Hippocampal formation (tissue), 2 donors: ENCODE measurements around the gene OR56A3.
"Not testable (repeated sequence)": the region's sequence is repeated elsewhere in the genome, so short reads cannot be mapped to it uniquely, and the experiment has no call there.

ENCODE experiments used
- DNase-seq, 2 donors: peaks; one replicate each; lab custom pipeline; 2025; lab: John Stamatoyannopoulos, UW

OR56A3 gene, protein sequence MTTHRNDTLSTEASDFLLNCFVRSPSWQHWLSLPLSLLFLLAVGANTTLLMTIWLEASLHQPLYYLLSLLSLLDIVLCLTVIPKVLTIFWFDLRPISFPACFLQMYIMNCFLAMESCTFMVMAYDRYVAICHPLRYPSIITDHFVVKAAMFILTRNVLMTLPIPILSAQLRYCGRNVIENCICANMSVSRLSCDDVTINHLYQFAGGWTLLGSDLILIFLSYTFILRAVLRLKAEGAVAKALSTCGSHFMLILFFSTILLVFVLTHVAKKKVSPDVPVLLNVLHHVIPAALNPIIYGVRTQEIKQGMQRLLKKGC

DNA sequence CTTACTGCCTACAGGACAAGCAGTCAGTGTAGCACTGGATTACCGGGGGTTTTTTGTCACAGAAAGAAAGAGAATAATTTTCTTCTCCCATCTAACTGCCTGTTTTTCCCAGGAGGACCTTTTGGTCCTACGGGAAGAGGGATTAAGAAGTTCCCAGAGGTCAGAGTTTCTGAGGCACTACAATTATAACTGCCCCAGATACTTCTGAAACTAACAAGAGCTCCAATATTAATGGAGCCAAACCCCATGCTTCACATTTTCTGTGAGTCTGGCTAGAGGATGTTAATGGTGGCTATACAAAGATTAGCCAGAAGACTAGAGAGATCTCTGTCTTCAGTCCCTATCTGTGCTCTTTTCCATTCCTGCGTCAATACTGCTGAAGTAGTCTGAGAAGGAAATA, at the start of gene OR56A3:
TSS of gene OR56A3 (plus strand) at position 301 of the 400 bp plus-strand sequence. CDS start 5,096 bp downstream, outside the sequence.
- no peak for DNase-seq

DNA sequence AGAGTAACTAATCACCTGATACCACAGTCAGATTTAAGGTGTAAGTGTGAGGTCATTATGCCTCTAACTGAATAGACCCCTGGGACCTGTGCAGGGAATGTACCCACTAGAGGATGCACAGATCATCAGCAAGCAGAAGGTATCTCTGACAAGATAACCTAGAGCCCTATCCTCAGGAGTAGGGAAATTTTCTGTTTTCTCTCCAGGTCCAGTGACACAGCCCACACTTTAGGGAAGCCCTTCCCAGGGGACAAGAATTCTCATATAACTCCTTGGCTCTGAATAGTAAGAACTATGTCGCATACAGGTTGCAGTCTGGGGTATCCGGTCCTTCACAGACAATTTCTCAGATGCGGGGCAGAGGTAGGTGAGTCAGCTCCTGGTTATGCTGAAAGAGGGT, 49.1 kb upstream of the OR56A3 start, which contains the start of gene OR52E5:
TSS of gene OR52E5 (plus strand) at position 301 of the 400 bp plus-strand sequence. CDS start 7,569 bp downstream, outside the sequence.
- DNase-seq: no peak

DNA sequence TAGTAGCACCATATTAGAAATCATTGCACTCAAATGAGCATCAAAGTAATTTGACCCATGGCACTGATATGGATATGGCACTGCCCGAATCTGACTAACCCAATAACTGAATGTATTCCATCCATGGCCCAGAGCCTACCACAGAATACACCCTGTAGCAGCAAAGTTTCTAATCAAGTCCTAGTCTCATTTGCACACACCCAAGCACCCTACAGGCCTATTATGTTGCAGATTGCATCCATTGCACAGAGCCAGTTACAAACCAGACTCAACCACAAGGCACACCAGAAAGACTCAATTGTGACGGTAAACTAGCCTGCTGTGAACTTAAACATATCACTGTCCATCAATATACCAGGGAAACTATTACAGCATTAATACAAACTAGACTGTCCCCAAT, 42.5 kb upstream of the OR56A3 start:
- no peak for DNase-seq

DNA sequence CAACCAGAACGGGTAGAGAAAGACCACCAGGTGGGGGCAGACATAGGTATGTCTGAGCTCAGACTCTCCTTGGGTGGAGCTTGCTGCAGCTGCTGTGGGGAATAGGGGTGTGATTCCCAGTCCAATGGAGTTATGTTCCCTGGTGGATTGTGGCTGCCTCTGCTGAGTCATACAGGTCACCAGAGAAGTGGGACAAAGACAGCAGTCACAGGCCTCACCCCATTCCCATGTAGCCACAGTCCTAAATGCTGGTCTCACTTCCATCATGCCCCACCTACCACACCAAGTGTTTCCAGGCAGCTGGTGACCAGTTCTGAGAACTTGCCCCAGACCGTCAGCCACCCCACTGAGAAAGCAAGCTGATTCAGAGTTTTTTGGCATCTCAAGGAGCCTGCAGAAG, 31.5 kb upstream of the OR56A3 start:
- no peak for DNase-seq

DNA sequence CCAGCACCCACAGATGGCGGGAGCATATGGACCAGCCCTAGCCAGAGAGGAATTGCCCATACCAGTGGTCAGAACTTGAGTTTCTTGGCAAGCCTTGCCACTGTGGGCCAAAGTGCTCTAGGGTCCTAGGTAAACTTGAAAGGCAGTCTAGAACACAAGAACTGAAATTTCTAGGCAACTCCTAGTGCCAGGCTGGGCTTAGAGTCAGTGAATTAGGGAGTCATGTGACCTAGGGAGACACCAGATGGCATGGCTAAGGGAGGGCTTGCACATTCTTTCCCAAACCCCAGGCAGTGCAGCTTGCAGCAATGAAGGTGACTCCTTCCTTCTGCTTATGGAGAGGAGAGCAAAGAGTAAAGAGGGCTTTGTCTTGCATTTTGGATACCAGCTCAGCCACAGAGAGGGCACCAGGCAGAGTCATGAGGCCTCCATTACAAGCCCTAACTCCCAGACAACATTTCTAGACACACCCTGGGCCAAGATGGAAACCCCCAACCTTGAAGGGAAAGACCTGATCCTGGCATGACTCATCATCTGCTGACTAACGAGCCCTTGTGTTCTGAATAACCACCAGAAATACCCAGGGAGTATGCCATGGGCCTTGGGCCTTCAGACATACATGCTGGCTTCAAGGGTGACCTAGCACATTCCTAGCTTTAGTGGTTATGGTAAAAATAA, 19.2 kb upstream of the OR56A3 start:
- no peak for DNase-seq

DNA sequence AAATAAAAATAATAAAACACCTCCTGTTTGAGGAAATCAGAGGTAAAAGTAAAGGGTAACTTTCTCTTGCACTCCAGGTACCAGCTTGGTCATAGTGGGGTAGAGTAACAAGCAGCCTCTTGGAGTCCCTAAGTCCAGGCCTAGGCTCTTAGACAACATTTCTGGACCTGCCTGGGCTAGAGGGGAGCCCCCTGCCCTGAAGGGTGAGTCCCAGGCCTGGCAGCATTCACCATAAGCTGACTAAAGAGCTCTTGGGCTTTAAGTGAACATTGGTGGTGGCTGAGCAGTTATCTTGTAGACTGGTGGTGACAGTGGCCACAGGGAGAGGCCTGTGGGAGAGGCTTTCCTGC, 18.6 kb upstream of the OR56A3 start:
- no peak for DNase-seq

DNA sequence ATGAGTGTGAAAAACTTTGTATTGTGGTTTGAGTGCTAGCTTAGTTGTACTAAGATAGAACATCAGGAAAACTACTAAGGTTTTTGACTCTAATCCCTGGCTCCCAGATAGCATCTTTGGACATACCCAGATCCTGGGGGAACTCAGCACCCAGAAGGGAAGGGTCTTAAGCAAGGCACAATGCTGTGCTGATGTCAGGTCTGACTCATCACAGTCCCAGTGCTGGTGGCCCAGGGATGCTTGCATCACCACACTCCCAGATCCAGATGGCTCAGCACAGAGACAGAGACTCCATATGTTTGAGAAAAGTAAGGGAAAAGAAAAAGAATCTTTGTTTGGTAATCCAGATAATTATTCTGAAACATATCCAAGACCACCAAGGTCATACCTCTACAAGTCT, 18.3 kb upstream of the OR56A3 start:
- DNase-seq: no peak

DNA sequence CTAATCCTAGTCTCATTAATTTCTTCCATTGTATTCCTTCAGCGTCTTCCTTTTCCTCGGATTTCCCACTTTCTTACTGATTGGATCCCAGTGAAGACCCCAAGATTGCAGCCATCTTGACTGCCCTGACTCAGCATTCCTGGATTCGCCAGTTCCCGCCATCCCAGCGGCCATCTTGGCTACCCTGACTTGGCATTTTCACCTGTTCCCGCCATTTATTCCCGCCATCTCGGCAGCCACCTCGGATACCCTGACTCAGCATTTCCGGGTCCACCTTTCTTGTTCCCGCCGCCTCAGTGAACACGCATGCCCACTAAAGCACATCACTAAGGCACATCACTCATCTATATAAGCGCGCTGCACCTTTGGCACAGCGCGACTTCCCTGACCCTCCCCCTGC, 13.8 kb upstream of the OR56A3 start:
- DNase-seq: no peak

DNA sequence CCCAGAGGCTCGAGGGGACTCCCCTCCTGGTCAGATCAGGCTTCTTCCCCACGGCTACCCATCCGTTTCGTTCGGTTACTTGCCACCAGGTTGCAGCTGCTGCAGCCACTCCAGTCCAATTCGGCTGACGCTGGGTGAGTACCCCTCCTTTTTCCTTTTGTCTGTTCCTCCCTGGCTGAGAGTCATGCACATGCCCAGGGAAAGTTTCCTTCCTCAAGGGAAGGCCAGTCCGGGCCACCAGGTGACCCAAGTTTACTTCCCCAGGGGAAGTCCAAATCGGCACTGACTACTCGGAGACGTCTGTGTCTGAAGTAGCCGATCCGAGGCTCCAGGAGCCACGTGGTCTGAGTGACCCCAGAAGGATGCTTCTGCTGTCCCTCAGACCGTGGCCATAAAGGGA, 13.2 kb upstream of the OR56A3 start:
- no peak for DNase-seq

DNA sequence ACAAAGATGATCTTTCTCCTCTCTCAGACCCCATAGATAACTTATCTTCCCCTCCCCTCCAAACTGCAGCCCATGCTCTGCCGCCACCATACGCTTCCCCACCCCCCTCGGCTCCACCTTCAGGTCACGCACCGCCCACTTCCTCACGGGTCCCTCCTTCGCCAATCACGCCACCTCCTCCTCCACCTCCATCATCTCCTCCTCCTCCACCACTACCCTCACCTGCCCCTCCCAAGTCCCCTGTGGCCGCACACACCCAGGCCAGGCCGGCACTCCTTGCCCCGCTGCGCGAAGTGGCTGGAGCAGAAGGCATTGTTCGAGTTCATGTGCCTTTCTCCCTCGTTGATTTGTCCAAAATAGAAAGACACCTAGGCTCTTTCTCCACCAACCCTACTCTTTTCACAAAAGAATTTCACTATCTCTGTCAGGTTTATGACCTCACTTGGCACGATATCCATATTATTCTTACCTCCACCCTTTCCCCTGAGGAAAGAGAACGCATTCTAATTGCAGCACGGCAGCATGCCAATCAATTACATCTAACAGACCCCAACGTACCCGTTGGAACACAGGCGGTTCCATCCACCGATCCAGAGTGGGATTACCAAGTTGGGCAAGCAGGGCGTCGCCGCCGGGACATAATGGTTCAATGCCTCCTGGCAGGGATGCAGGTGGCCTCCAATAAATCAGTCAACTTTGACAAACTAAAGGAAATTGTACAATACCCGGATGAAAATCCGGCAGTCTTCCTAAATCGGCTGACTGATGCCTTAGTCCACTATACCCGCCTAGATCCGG, 12.3 kb upstream of the OR56A3 start:
- DNase-seq: no peak

DNA sequence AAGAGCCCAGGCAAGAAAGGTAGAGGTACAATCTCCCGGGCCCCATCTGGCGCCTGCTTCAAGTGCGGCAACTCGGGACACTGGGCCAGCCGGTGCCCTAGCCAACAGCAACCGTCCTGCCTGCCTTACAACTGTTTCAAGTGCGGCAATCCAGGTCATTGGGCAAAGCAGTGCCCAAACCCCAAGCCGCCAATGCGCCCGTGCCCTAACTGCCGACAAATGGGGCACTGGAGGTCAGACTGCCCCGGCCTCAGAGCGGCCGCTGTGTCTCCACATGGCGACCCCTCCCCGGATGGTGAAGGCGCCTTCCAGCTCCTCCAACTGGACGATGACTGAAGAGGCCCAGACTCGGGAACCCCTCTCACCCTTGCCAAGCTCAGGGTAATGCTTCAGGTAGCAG, 11.4 kb upstream of the OR56A3 start:
- DNase-seq: no peak

DNA sequence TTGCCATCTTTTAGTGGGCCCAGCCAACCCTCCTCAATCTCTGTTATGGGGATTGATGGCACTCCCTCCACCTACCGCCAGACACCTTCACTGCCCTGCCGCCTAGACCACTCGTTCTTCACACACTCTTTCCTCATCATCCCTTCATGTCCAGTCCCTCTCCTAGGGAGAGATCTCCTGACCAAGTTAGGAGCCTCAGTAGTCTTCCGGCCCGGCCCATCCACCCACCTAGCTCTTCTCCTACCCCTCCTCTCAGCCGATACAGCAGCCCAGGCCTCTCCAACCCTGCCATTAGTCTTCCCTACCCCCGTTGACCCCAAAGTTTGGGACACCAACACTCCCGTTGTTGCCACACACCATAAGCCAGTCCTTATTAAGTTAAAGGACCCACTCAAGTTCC, 11.0 kb upstream of the OR56A3 start:
- DNase-seq: no peak

DNA sequence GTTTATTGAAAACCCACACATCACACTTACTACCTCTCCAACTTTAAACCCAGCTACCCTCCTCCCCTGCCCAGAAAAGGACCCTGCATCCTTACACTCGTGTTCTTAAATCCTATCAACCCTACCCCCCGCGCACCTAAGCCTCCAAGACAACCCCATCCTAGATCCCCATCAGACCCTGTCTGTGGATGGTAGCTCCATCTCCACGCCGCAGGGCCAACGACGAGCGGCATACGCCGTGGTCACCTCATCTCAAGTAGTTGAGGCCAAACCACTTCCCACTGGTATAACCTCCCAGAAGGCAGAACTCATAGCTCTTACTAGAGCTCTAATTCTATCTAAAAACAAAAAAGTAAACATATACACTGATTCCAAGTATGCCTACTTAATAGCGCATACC, 9.4 kb upstream of the OR56A3 start:
- DNase-seq: no peak

DNA sequence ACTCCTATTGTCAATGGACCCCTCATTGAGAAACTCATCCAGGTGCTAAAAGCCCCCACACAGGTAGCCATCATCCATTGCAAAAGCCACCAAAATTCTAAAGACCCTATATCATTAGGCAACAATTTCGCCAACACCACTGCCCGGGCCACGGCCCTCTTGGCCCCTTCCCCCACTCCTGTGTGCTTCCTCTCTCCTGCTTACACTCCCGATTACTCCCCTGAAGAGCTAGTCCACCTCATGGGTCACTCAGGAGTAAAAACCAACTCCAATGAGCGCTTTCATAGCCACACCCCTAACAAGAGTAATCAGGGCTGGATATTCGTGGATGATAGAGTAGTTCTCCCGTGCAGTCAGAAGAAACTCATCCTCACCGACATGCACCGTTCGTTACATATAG, 8.9 kb upstream of the OR56A3 start:
- no peak for DNase-seq

DNA sequence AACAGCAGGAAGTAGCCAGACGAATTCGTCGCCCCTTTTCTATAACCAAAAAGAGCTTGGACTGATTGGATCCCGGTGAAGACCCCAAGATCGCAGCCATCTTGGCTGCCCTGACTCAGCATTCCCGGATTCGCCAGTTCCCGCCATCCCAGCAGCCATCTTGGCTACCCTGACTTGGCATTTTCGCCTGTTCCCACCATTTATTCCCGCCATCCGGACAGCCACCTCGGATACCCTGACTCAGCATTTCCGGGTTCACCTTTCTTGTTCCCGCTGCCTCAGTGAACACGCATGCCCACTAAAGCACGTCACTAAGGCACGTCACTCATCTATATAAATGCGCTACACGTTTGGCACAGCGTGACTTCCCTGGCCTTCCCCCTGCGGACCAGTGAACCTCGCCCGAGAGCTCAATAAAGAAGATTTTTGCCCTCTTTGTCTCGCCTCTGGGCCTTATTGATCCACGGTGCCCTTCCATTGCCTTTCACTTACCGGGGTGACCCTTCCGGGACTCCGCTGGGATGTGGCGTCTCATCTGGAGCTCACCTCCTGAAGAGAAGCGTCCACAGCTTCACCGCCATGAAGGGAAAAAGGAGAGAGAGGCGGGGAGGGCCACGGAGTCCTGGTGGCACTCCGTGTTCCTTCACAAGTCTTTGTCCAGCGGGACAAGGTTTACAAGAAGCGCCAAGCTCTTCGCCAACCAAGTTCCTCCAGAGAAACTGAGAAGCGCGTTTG, 4.0 kb upstream of the OR56A3 start:
- DNase-seq: no peak

DNA sequence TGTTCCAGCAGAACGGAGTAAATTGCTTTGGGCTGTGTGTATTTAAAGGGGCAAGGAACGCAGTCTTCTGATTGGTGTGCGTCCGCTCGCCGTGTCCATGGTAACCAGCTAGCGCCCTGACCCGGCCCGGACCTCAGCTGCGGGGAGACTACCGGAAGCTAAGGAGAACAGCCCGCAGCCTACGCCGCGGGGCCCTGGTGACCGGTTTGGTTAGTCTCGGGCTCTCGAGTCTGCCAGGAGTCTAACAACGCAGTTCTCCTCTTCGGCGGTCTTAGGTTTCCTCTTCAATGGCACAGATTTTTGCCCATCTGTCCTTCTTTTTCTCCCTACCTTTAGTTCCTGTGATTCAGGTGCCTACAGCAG, 3.5 kb upstream of the OR56A3 start:
- DNase-seq: no peak

DNA sequence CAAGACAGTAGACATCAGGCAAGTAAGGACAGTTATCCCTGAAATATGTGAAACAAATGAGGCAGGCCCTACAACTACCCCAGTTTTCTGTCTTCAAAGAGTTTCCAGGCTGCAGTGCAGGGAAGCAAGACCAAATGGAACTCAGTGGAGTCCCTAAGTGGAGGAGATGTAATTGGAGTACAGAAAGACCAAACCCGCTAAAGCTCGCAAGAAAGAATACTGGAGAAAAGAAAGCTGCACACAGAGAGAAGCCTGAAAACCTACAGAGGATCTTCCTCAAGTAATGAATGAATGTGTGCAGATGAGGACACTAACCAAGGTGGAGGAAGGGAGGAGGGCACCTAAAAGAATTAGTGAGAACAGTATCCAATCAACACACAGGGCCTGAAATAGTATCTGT, 1.3 kb upstream of the OR56A3 start:
- DNase-seq: no peak

DNA sequence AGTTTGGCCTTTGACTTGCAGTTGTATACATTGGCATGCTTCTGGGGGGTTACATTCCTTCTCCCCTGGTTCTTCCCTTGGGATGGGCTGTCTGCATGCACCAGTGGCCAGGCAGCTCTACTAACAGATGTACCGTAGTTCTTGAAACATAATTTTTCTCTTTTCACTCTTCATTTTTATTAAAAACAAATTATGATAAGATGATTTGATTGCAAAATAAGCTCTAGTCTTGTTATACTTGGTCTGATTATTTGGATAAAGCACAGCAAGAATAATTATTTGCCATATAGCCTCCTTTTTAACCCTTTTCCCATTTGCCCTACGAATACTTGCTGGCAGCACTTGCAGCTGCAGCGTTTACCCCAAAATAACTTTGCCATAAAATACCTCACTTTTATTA, 13.5 kb downstream of the OR56A3 start:
- no peak for DNase-seq

DNA sequence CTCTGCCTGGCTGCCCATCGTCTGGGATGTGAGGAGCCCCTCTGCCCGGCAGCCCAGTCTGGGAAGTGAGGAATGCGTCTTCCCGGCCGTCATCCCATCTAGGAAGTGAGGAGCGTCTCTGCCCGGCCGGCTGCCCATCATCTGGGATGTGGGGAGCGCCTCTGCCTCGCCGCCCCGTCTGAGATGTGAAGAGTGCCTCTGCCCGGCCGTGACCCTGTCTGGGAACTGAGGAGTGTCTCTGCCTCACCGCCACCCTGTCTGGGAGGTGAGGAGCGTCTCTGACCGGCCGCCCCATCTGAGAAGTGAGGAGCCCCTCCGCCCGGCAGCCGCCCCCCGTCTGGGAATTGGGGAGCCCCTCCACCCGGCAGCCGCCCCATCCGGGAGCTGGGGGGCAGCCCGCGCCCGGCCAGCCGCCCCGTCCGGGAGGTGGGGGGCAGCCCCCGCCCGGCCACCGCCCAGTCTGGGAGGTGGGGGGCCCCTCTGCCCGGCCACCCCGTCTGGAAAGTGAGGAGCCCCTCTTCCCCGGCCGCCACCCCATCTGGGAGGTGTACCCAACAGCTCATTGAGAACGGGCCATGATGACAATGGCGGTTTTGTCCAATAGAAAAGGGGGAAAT, 18.8 kb downstream of the OR56A3 start:
- not testable (repeated sequence) for DNase-seq

DNA sequence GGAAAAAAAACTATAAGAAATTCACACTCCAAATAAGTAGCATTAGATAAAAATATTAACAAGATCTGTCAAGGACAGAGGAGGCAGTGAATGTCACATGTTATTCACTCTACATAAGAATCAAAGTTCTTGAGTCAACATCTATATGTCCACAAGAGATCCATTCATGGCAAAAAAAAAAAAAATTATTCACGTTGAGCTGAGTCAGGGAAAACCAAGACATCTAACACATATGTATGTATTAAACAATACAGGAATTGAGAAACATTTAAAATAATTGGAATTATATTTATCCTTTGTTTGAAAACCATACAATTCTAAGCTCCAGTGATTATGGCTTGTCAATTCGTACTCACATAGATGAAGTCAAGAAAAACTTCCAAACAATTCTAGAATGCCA, 24.9 kb downstream of the OR56A3 start:
- DNase-seq: no peak

DNA sequence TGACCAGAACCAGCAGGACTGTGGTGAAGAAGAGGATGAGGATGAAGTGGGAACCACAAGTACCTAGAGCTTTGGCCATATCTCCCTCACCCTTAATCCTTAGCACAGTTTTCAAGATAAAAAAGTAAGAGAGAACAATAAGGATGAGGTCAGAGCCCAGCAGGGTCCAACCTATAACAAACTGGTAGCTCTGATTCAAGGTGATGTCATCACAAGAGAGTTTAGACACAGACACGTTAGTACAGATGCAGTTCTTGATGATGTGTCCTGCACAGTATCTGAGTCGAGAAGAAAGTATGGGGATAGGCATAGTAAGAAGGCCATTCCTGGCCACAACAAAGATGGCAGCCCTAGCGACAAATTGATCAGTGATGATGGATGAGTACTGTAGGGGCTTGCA, 25.7 kb downstream of the OR56A3 start:
- no peak for DNase-seq

DNA sequence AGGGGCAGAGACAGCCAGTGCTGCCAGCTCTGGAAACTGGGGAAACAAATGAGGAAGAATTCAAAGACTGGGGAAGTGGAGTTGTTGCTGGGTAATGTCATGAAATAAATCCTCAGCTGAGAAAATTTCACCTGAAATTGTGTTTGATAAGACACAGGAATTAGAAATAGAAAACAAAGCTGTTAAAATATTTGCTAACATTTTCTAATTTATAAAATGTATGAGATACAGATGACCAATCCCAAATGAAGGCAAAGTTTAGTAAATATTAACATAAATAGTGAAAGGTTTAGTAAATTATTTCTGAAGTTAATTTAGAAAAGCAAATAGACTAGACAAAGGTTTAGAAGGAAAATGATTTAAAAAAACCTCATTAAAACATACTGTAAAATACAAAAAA, 26.3 kb downstream of the OR56A3 start, which contains the start of gene OR56A5:
TSS of gene OR56A5 (minus strand) at position 101 of the 400 bp plus-strand sequence. CDS start at position 101, 0 bp downstream.
- DNase-seq: no peak
